ENCODE data around the gene GALNT10. TPM values are rescaled to one million over a fixed set of nuclear protein-coding genes. Genes with fewer than 3 reads are reported as not detected.

Gene GALNT10
- total RNA-seq, 1 donor from 2014 or later, result 57.6 TPM

- Histone ChIP-seq H3K4me3 (no peak overlapping the region), H3K36me3 (no peaks in the 10 kb centered on the region), H3K27ac (no peak overlapping the region), H3K9me3 (no peaks in the 10 kb centered on the region), H3K27me3 (ENCODE audit: low read depth) (no peaks in the 10 kb centered on the region), H3K4me1 (no peaks in the 10 kb centered on the region)
- intact Hi-C loops (cut with DNase I), result no loop called here
- TF ChIP-seq, protein P1, sequence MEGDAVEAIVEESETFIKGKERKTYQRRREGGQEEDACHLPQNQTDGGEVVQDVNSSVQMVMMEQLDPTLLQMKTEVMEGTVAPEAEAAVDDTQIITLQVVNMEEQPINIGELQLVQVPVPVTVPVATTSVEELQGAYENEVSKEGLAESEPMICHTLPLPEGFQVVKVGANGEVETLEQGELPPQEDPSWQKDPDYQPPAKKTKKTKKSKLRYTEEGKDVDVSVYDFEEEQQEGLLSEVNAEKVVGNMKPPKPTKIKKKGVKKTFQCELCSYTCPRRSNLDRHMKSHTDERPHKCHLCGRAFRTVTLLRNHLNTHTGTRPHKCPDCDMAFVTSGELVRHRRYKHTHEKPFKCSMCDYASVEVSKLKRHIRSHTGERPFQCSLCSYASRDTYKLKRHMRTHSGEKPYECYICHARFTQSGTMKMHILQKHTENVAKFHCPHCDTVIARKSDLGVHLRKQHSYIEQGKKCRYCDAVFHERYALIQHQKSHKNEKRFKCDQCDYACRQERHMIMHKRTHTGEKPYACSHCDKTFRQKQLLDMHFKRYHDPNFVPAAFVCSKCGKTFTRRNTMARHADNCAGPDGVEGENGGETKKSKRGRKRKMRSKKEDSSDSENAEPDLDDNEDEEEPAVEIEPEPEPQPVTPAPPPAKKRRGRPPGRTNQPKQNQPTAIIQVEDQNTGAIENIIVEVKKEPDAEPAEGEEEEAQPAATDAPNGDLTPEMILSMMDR (IDR thresholded peaks at IDR 0.05), result no peak
- ATAC-seq (no peak), DNase-seq (no peak)
Observed at GRCh38 chr5:154315196-154315595, 124.7 kb downstream of the GALNT10 start.

DNA sequence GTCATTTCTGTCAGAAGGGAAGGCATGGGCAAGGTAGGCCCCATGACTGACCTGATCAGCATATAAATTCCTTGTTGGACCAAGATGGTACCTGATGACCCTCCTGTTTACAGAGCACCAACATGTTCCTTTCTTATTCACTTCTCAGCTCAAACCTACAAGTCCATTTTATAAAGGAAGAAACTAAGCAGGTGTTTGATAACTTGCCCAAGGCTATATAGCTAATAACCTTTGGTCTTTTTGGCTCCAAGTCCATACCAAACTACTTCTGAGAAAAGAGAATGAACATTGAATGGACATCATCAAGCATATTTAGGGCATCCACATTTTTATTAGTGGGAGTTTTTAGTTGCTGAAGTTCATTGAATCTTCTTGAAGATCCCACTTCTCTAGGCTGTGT, 125.2 kb downstream of the GALNT10 start:
- Histone ChIP-seq H3K4me1 (no peaks in the 10 kb centered on the region), H3K9me3 (no peaks in the 10 kb centered on the region), H3K4me3 (no peak overlapping the region), H3K36me3 (no peaks in the 10 kb centered on the region), H3K27ac (no peak overlapping the region), H3K27me3 (ENCODE audit: low read depth) (no peaks in the 10 kb centered on the region)
- TF ChIP-seq, protein P1 (IDR thresholded peaks at IDR 0.05), result no peak
- ATAC-seq, result no peak
- intact Hi-C loops (cut with DNase I), result no loop called here
- DNase-seq, result no peak

GRCh38 chr5:154316223-154316935, 125.8 kb downstream of the GALNT10 start:
- TF ChIP-seq, protein P1 (IDR thresholded peaks at IDR 0.05), result no peak
- H3K36me3 ChIP-seq, result no peaks in the 10 kb centered on the region
- H3K9me3 ChIP-seq, result no peaks in the 10 kb centered on the region
- ATAC-seq (no peak), DNase-seq (no peak)
- no peak overlapping the region for H3K4me3 ChIP-seq
- H3K27me3 ChIP-seq (ENCODE audit: low read depth), result no peaks in the 10 kb centered on the region
- no peaks in the 10 kb centered on the region for H3K4me1 ChIP-seq
- intact Hi-C loops (cut with DNase I), result no loop called here
- no peak overlapping the region for H3K27ac ChIP-seq

DNA sequence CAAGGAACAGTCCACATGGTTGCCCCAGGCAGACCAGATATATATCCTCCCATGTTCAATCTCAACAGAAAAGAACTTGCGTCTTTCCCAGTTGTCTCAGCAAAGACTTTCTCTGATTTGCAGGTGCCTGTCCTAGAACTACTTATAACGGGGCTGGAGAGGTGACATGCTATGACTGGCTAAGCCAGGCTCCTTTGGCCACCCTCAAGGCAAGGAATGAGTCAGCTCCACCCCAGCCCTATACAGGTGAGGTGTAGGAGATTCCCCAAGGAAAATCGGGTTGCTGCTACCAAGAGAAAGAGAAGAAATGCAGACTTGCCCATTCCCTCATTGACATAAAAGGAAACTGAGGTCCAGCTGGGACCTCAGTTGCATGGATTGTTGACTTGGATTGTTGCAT, 127.4 kb downstream of the GALNT10 start:
- H3K4me1 ChIP-seq, result no peaks in the 10 kb centered on the region
- intact Hi-C loops (cut with DNase I), result no loop called here
- TF ChIP-seq, protein P1 (IDR thresholded peaks at IDR 0.05), result no peak

GRCh38 chr5:154318691-154319090, 128.2 kb downstream of the GALNT10 start:
- intact Hi-C loops (cut with DNase I), result no loop called here
- no peaks in the 10 kb centered on the region for H3K36me3 ChIP-seq
- no peak overlapping the region for H3K4me3 ChIP-seq
- no peaks in the 10 kb centered on the region for H3K27me3 ChIP-seq (ENCODE audit: low read depth)
- no peaks in the 10 kb centered on the region for H3K4me1 ChIP-seq
- TF ChIP-seq, protein P1 (IDR thresholded peaks at IDR 0.05), result no peak
- no peak for ATAC-seq
- H3K9me3 ChIP-seq, result no peaks in the 10 kb centered on the region
- H3K27ac ChIP-seq, result no peak overlapping the region
- DNase-seq, result no peak

More for the DNA sequence above, 127.4 kb downstream of the GALNT10 start:
- H3K4me3 ChIP-seq, result no peak overlapping the region
- no peaks in the 10 kb centered on the region for H3K27me3 ChIP-seq (ENCODE audit: low read depth)
- H3K27ac ChIP-seq, result no peak overlapping the region
- DNase-seq (no peak), ATAC-seq (no peak)
- no peaks in the 10 kb centered on the region for H3K36me3 ChIP-seq
- no peaks in the 10 kb centered on the region for H3K9me3 ChIP-seq

All from lower lobe of right lung (tissue), 2 donors.